HEK293 (cell line): ENCODE measurements around the gene RPRD2.

Experiments used
- GLIS2 ChIP-seq: fragments of 450-650 bp; formaldehyde crosslinking; IDR thresholded peaks from 2 replicates; pipeline ENCODE4 v1.5.1; 2016; ENCODE audit warnings: missing biosample characterization, missing genetic modification characterization
- KLF1 ChIP-seq: fragments of 450-650 bp; formaldehyde crosslinking; IDR thresholded peaks from 2 replicates; pipeline ENCODE4 v1.5.1; 2016; ENCODE audit warnings: missing biosample characterization, missing genetic modification characterization
- WT1 ChIP-seq: fragments of 450-650 bp; formaldehyde crosslinking; IDR thresholded peaks from 2 replicates; pipeline ENCODE4 v1.5.1; 2016; ENCODE audit warnings: missing biosample characterization, missing genetic modification characterization
- ZNF184 ChIP-seq: fragments of 450-650 bp; IDR thresholded peaks from 2 replicates; pipeline ENCODE4 v1.5.1; 2018; ENCODE audit warnings: missing biosample characterization, mild to moderate bottlenecking, missing genetic modification characterization
- ZNF221 ChIP-seq: fragments of 450-650 bp; formaldehyde crosslinking; IDR thresholded peaks from 2 replicates; pipeline ENCODE4 v1.5.1; 2017; ENCODE audit warnings: missing biosample characterization, missing genetic modification characterization, borderline replicate concordance
- ZNF23 ChIP-seq: fragments of 450-650 bp; formaldehyde crosslinking; IDR thresholded peaks from 2 replicates; pipeline ENCODE4 v1.5.1; 2016; ENCODE audit warnings: missing biosample characterization, missing genetic modification characterization, borderline replicate concordance
- ZNF335 ChIP-seq: fragments of 450-650 bp; formaldehyde crosslinking; conservative IDR thresholded peaks from 2 replicates; pipeline ENCODE4 v1.5.1; 2016; ENCODE audit warnings: missing biosample characterization, missing genetic modification characterization
- ZNF521 ChIP-seq: fragments of 450-650 bp; formaldehyde crosslinking; IDR thresholded peaks from 2 replicates; pipeline ENCODE4 v1.5.1; 2017; ENCODE audit warnings: missing biosample characterization, mild to moderate bottlenecking, missing genetic modification characterization
- ZNF571 ChIP-seq: fragments of 450-650 bp; formaldehyde crosslinking; IDR thresholded peaks from 2 replicates; pipeline ENCODE4 v1.5.0; 2017; ENCODE audit warnings: missing biosample characterization, missing genetic modification characterization
- ZNF629 ChIP-seq: fragments of 450-650 bp; formaldehyde crosslinking; IDR thresholded peaks from 2 replicates; pipeline ENCODE4 v1.5.1; 2017; ENCODE audit warnings: missing biosample characterization, missing genetic modification characterization
- ZSCAN30 ChIP-seq: fragments of 450-650 bp; IDR thresholded peaks from 2 replicates; pipeline ENCODE4 v1.5.1; 2018; ENCODE audit warnings: missing biosample characterization, mild to moderate bottlenecking, missing genetic modification characterization, moderate library complexity
- TF ChIP-seq, protein P1 (sequence below): fragments of 450-650 bp; formaldehyde crosslinking; IDR thresholded peaks from 2 replicates; pipeline ENCODE4 v1.5.1; 2016; ENCODE audit warnings: missing biosample characterization, missing genetic modification characterization, borderline replicate concordance
- TF ChIP-seq, protein P2 (sequence below): fragments of 450-650 bp; formaldehyde crosslinking; IDR thresholded peaks from 2 replicates; pipeline ENCODE4 v1.5.1; 2016; ENCODE audit warnings: missing biosample characterization, missing genetic modification characterization
- TF ChIP-seq, protein P3 (sequence below): fragments of 450-650 bp; formaldehyde crosslinking; conservative IDR thresholded peaks from 2 replicates; pipeline ENCODE4 v1.5.1; 2016; ENCODE audit warnings: low read depth, missing biosample characterization, missing genetic modification characterization
- TF ChIP-seq, protein P4 (sequence below): fragments of 450-650 bp; formaldehyde crosslinking; IDR thresholded peaks from 2 replicates; pipeline ENCODE4 v1.5.1; 2016; ENCODE audit warnings: missing biosample characterization, missing genetic modification characterization, borderline replicate concordance
- TF ChIP-seq, protein P5 (sequence below): fragments of 450-650 bp; formaldehyde crosslinking; IDR thresholded peaks from 2 replicates; pipeline ENCODE4 v1.5.1; 2016; ENCODE audit warnings: missing biosample characterization, missing genetic modification characterization
- TF ChIP-seq, protein P6 (sequence below): fragments of 450-650 bp; formaldehyde crosslinking; IDR thresholded peaks from 2 replicates; pipeline ENCODE4 v1.5.1; 2016; ENCODE audit warnings: missing biosample characterization, missing genetic modification characterization
- TF ChIP-seq, protein P7 (sequence below): fragments of 450-650 bp; formaldehyde crosslinking; IDR thresholded peaks from 2 replicates; pipeline ENCODE4 v1.5.1; 2016; ENCODE audit warnings: missing biosample characterization, missing genetic modification characterization

The RPRD2 gene

DNA sequence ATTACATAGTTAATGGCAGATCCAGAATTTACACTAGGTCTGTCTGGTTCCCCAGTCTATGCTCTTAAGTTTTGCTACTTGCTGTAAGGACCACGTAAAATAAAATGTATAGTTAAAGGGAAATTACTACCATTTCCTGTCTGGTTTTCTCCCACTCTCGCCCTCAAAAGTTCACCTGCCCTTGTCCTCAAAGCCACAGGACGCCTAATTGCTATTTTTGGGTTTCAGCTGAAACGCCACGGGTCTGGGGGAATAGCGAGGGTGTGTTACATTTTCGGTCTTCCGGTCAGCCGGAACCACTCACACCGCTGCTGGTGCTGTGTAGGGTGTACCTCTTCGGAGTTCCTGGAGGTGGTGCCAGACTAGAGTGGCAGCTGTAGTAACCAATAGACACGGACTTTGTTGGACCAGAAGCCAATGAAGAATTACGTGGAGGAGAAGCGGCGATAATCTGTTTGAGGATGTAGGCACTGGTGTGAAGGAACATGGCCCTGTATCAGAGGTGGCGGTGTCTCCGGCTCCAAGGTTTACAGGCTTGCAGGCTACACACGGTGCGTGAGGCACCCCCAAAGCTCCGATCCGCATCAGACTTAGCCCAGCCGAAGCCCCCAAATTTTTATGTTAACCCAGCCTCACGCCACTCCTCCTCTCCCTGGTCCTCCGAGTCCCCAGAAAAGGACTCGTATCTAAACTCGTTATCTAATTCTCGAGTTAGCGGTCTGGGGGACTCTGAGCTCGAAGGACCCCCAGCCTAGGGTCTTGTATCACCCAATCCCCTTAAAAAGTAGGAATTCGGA, 123.2 kb downstream of the RPRD2 start, which contains the start of gene TARS2 (continued):
- TF ChIP-seq, protein P1, sequence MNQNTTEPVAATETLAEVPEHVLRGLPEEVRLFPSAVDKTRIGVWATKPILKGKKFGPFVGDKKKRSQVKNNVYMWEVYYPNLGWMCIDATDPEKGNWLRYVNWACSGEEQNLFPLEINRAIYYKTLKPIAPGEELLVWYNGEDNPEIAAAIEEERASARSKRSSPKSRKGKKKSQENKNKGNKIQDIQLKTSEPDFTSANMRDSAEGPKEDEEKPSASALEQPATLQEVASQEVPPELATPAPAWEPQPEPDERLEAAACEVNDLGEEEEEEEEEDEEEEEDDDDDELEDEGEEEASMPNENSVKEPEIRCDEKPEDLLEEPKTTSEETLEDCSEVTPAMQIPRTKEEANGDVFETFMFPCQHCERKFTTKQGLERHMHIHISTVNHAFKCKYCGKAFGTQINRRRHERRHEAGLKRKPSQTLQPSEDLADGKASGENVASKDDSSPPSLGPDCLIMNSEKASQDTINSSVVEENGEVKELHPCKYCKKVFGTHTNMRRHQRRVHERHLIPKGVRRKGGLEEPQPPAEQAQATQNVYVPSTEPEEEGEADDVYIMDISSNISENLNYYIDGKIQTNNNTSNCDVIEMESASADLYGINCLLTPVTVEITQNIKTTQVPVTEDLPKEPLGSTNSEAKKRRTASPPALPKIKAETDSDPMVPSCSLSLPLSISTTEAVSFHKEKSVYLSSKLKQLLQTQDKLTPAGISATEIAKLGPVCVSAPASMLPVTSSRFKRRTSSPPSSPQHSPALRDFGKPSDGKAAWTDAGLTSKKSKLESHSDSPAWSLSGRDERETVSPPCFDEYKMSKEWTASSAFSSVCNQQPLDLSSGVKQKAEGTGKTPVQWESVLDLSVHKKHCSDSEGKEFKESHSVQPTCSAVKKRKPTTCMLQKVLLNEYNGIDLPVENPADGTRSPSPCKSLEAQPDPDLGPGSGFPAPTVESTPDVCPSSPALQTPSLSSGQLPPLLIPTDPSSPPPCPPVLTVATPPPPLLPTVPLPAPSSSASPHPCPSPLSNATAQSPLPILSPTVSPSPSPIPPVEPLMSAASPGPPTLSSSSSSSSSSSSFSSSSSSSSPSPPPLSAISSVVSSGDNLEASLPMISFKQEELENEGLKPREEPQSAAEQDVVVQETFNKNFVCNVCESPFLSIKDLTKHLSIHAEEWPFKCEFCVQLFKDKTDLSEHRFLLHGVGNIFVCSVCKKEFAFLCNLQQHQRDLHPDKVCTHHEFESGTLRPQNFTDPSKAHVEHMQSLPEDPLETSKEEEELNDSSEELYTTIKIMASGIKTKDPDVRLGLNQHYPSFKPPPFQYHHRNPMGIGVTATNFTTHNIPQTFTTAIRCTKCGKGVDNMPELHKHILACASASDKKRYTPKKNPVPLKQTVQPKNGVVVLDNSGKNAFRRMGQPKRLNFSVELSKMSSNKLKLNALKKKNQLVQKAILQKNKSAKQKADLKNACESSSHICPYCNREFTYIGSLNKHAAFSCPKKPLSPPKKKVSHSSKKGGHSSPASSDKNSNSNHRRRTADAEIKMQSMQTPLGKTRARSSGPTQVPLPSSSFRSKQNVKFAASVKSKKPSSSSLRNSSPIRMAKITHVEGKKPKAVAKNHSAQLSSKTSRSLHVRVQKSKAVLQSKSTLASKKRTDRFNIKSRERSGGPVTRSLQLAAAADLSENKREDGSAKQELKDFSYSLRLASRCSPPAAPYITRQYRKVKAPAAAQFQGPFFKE (tag by site-specific recombination), result no peak
- TF ChIP-seq, protein P2, sequence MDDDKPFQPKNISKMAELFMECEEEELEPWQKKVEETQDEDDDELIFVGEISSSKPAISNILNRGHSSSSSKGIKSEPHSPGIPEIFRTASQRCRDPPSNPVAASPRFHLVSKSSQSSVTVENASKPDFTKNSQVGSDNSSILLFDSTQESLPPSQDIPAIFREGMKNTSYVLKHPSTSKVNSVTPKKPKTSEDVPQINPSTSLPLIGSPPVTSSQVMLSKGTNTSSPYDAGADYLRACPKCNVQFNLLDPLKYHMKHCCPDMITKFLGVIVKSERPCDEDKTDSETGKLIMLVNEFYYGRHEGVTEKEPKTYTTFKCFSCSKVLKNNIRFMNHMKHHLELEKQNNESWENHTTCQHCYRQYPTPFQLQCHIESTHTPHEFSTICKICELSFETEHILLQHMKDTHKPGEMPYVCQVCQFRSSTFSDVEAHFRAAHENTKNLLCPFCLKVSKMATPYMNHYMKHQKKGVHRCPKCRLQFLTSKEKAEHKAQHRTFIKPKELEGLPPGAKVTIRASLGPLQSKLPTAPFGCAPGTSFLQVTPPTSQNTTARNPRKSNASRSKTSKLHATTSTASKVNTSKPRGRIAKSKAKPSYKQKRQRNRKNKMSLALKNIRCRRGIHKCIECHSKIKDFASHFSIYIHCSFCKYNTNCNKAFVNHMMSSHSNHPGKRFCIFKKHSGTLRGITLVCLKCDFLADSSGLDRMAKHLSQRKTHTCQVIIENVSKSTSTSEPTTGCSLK, result no peak
- TF ChIP-seq, protein P3, sequence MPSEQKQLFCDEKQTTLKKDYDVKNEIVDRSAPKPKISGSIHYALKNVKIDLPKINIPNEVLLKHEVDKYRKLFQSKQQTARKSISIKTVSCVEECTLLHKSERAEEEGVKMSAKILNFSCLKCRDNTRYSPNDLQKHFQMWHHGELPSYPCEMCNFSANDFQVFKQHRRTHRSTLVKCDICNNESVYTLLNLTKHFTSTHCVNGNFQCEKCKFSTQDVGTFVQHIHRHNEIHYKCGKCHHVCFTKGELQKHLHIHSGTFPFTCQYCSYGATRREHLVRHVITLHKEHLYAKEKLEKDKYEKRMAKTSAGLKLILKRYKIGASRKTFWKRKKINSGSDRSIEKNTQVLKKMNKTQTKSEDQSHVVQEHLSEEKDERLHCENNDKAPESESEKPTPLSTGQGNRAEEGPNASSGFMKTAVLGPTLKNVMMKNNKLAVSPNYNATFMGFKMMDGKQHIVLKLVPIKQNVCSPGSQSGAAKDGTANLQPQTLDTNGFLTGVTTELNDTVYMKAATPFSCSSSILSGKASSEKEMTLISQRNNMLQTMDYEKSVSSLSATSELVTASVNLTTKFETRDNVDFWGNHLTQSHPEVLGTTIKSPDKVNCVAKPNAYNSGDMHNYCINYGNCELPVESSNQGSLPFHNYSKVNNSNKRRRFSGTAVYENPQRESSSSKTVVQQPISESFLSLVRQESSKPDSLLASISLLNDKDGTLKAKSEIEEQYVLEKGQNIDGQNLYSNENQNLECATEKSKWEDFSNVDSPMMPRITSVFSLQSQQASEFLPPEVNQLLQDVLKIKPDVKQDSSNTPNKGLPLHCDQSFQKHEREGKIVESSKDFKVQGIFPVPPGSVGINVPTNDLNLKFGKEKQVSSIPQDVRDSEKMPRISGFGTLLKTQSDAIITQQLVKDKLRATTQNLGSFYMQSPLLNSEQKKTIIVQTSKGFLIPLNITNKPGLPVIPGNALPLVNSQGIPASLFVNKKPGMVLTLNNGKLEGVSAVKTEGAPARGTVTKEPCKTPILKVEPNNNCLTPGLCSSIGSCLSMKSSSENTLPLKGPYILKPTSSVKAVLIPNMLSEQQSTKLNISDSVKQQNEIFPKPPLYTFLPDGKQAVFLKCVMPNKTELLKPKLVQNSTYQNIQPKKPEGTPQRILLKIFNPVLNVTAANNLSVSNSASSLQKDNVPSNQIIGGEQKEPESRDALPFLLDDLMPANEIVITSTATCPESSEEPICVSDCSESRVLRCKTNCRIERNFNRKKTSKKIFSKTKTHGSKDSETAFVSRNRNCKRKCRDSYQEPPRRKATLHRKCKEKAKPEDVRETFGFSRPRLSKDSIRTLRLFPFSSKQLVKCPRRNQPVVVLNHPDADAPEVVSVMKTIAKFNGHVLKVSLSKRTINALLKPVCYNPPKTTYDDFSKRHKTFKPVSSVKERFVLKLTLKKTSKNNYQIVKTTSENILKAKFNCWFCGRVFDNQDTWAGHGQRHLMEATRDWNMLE (tag by site-specific recombination), result peak; percentile 94
- TF ChIP-seq ZNF335 (tag by site-specific recombination) (0 out of 2 replicates have a peak, but pooled peaks have one; percentile 92), ZNF521 (tag by site-specific recombination) (no peak), GLIS2 (tag by site-specific recombination) (peak; percentile 18; the same call in 1 of the 2 replicates), ZNF184 (tag by site-specific recombination) (peak; percentile 47; the same call in 1 of the 2 replicates), ZNF221 (tag by site-specific recombination) (0 out of 2 replicates have a peak, but pooled peaks have one; percentile 10), ZNF571 (tag by site-specific recombination) (no peak), ZSCAN30 (peak; percentile 93), ZNF23 (tag by site-specific recombination) (no peak), ZNF629 (tag by site-specific recombination) (peak; percentile 83), WT1 (tag by site-specific recombination) (no peak; the same call in 1 of the 2 replicates), KLF1 (tag by site-specific recombination) (peak; percentile 21; the same call in 1 of the 2 replicates)
- TF ChIP-seq, protein P4, sequence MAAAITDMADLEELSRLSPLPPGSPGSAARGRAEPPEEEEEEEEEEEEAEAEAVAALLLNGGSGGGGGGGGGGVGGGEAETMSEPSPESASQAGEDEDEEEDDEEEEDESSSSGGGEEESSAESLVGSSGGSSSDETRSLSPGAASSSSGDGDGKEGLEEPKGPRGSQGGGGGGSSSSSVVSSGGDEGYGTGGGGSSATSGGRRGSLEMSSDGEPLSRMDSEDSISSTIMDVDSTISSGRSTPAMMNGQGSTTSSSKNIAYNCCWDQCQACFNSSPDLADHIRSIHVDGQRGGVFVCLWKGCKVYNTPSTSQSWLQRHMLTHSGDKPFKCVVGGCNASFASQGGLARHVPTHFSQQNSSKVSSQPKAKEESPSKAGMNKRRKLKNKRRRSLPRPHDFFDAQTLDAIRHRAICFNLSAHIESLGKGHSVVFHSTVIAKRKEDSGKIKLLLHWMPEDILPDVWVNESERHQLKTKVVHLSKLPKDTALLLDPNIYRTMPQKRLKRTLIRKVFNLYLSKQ (tag by site-specific recombination), result no peak
- TF ChIP-seq, protein P5, sequence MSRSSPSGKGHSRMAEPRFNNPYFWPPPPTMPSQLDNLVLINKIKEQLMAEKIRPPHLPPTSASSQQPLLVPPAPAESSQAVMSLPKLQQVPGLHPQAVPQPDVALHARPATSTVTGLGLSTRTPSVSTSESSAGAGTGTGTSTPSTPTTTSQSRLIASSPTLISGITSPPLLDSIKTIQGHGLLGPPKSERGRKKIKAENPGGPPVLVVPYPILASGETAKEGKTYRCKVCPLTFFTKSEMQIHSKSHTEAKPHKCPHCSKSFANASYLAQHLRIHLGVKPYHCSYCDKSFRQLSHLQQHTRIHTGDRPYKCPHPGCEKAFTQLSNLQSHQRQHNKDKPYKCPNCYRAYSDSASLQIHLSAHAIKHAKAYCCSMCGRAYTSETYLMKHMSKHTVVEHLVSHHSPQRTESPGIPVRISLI, result no peak
- TF ChIP-seq, protein P6, sequence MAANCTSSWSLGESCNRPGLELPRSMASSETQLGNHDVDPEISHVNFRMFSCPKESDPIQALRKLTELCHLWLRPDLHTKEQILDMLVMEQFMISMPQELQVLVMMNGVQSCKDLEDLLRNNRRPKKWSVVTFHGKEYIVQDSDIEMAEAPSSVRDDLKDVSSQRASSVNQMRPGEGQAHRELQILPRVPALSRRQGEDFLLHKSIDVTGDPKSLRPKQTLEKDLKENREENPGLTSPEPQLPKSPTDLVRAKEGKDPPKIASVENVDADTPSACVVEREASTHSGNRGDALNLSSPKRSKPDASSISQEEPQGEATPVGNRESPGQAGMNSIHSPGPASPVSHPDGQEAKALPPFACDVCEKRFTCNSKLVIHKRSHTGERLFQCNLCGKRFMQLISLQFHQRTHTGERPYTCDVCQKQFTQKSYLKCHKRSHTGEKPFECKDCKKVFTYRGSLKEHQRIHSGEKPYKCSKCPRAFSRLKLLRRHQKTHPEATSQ, result peak; percentile 96
- TF ChIP-seq, protein P7, sequence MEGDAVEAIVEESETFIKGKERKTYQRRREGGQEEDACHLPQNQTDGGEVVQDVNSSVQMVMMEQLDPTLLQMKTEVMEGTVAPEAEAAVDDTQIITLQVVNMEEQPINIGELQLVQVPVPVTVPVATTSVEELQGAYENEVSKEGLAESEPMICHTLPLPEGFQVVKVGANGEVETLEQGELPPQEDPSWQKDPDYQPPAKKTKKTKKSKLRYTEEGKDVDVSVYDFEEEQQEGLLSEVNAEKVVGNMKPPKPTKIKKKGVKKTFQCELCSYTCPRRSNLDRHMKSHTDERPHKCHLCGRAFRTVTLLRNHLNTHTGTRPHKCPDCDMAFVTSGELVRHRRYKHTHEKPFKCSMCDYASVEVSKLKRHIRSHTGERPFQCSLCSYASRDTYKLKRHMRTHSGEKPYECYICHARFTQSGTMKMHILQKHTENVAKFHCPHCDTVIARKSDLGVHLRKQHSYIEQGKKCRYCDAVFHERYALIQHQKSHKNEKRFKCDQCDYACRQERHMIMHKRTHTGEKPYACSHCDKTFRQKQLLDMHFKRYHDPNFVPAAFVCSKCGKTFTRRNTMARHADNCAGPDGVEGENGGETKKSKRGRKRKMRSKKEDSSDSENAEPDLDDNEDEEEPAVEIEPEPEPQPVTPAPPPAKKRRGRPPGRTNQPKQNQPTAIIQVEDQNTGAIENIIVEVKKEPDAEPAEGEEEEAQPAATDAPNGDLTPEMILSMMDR (tag by site-specific recombination), result no peak; the same call in 1 of the 2 replicates
